GM21390 (cell line): ENCODE data around the gene SOAT1.

Experiments
- ATAC-seq: cut with Tn5 transposase; IDR thresholded peaks from one replicate; pipeline ENCODE4 v1.9.1; 2021; ENCODE audit not compliant: unreplicated experiment

Gene SOAT1

GRCh38 chr1:179303200-179303785, 9.7 kb downstream of the SOAT1 start:
- no peak for ATAC-seq

GRCh38 chr1:179305450-179305849, 11.9 kb downstream of the SOAT1 start:
- no peak for ATAC-seq

- no peak for ATAC-seq
These were observed 16.7 kb downstream of the SOAT1 start for GRCh38 chr1:179310291-179310690.

GRCh38 chr1:179310721-179311120, 17.1 kb downstream of the SOAT1 start:
- no peak for ATAC-seq

GRCh38 chr1:179311149-179311700, 17.6 kb downstream of the SOAT1 start:
- ATAC-seq, result no peak

GRCh38 chr1:179313004-179313403, 19.4 kb downstream of the SOAT1 start:
- ATAC-seq, result no peak

GRCh38 chr1:179314928-179315327, 21.3 kb downstream of the SOAT1 start:
- ATAC-seq, result no peak

GRCh38 chr1:179318491-179318890, 24.9 kb downstream of the SOAT1 start:
- no peak for ATAC-seq

GRCh38 chr1:179321533-179322216, 28.1 kb downstream of the SOAT1 start:
- no peak for ATAC-seq

GRCh38 chr1:179322557-179322956, 29.0 kb downstream of the SOAT1 start:
- no peak for ATAC-seq

GRCh38 chr1:179323436-179323835, 29.8 kb downstream of the SOAT1 start:
- ATAC-seq, result no peak

- no peak for ATAC-seq
These were observed 32.2 kb downstream of the SOAT1 start for GRCh38 chr1:179325836-179326235.

- ATAC-seq, result no peak
These were observed 33.1 kb downstream of the SOAT1 start for GRCh38 chr1:179326746-179327145.

- no peak for ATAC-seq
These were observed 33.6 kb downstream of the SOAT1 start for GRCh38 chr1:179327196-179327595.

GRCh38 chr1:179327679-179328078, 34.1 kb downstream of the SOAT1 start:
- no peak for ATAC-seq

GRCh38 chr1:179329862-179330261, 36.3 kb downstream of the SOAT1 start:
- ATAC-seq, result no peak

GRCh38 chr1:179334440-179334839, 40.8 kb downstream of the SOAT1 start:
- ATAC-seq, result no peak

- ATAC-seq, result no peak
These were observed 43.7 kb downstream of the SOAT1 start for GRCh38 chr1:179337288-179337687.

- no peak for ATAC-seq
These were observed 44.5 kb downstream of the SOAT1 start for GRCh38 chr1:179337942-179338560.

- no peak for ATAC-seq
These were observed 47.3 kb downstream of the SOAT1 start for GRCh38 chr1:179340918-179341317.

GRCh38 chr1:179341943-179342547, 48.4 kb downstream of the SOAT1 start:
- ATAC-seq, result no peak
